ENCODE measurements around the gene PTGS1.
"Not testable (repeated sequence)": the region's sequence is repeated elsewhere in the genome, so short reads cannot be mapped to it uniquely, and the experiment has no call there.

PTGS1 gene

DNA sequence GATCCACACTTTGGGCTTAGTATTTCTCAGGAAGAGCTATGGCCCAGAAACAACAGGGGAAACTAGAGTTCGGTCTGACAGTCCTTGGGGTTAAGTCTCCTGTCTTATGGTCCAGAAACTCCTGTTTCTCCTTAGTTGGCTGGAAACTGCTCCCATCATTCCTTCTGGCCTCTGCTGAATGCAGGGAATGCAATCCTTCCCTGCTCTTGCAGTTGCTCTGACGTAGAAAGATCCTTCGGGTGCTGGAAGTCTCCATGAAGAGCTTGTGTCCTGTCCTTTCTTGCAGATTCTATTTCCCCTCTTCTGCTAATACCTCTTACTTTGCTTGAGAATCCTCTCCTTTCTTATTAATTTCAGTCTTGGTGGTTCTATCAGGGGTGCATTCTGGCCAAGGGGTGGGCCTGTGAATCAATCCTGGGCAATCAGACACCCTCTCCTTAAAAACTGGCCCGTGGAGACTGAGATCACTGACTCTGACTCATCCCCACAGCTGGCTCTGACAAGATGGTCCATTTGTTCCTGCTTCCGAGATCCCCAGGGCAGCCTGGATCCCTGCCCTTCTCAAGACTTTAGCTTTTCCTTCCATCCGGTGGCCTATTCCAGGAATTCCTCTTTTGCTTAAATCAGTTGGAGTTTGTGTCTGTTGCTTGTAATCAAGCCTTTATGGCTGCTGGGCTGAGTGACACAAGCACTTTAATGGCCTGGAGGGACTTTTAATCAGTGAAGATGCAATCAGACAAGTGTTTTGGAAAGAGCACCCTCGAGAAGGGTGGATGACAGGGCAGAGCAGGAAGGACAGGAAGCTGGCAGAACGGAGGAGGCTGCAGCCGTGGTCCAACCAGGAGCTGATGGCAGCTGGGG, 23.7 kb downstream of the PTGS1 start:
- Histone ChIP-seq H3K4me3 (ENCODE audit: low read length) (no peak overlapping the region), H3K9ac (ENCODE audit: low read length) (no peak overlapping the region)

DNA sequence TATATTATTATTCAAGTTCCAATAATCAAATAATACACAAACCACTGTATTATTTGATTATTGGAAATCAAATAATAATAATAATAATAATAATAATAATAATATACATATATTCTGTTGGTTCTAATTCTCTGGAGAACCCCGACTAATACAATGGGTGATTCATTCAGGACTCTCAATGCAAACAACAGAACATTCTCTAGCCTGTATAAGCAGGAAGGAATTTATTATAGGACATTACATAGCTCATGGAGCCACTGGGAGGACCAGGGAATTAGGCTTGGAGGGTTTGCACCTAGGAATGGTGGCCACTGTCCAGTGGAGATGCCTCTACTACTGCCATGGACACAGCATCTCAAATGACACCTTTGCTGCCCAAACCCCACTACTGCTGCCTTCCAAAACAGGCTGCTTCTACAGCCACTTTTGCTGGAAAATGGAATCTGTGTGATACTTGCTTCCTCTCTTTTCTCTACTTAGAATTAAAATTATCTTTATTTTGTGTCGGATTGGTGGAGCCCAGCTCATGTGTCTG, 25.9 kb downstream of the PTGS1 start:
- Histone ChIP-seq H3K27me3 (ENCODE audit: control insufficient read depth, insufficient read depth, low read length) (no peaks in the 10 kb centered on the region), H3K36me3 (ENCODE audit: control insufficient read depth, insufficient read depth, low read length) (no peaks in the 10 kb centered on the region), H3K9ac (ENCODE audit: low read length) (no peak overlapping the region), H3K4me3 (ENCODE audit: low read length) (no peak overlapping the region), H3K9me3 (ENCODE audit: control insufficient read depth, low read length) (no peaks in the 10 kb centered on the region), H3K4me1 (ENCODE audit: control insufficient read depth, insufficient read depth, low read length) (peaks cover 3% of the 10 kb centered on the region)

More for the DNA sequence above, 23.7 kb downstream of the PTGS1 start:
- no peaks in the 10 kb centered on the region for H3K27me3 ChIP-seq (ENCODE audit: control insufficient read depth, insufficient read depth, low read length)
- H3K9me3 ChIP-seq (ENCODE audit: control insufficient read depth, low read length) = no peaks in the 10 kb centered on the region
- H3K4me1 ChIP-seq (ENCODE audit: control insufficient read depth, insufficient read depth, low read length) = peaks cover 3% of the 10 kb centered on the region
- no peaks in the 10 kb centered on the region for H3K36me3 ChIP-seq (ENCODE audit: control insufficient read depth, insufficient read depth, low read length)

DNA sequence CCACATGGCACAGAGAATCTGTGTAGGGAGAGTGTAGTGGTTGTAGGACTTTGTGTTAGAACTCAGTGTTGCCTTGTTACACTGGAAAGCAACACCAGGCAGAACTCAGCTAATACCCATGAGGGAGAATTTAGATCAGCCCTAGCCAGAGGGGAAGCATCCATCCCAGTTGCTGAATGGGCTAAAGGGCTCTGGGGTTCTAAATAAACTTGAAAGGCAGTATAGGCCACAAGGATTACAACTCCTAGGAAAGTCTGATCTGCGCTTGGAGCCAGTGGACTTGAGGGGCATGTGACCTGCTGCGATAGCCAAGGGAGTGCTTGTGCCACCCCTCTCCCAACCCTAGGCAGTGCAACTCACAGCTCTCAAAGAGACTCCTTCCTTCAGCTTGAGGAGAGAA, 26.9 kb downstream of the PTGS1 start:
- Histone ChIP-seq H3K36me3 (ENCODE audit: control insufficient read depth, insufficient read depth, low read length) (no peaks in the 10 kb centered on the region), H3K27me3 (ENCODE audit: control insufficient read depth, insufficient read depth, low read length) (no peaks in the 10 kb centered on the region), H3K4me3 (ENCODE audit: low read length) (no peak overlapping the region), H3K9me3 (ENCODE audit: control insufficient read depth, low read length) (no peaks in the 10 kb centered on the region), H3K9ac (ENCODE audit: low read length) (no peak overlapping the region), H3K4me1 (ENCODE audit: control insufficient read depth, insufficient read depth, low read length) (peaks cover 3% of the 10 kb centered on the region)

DNA sequence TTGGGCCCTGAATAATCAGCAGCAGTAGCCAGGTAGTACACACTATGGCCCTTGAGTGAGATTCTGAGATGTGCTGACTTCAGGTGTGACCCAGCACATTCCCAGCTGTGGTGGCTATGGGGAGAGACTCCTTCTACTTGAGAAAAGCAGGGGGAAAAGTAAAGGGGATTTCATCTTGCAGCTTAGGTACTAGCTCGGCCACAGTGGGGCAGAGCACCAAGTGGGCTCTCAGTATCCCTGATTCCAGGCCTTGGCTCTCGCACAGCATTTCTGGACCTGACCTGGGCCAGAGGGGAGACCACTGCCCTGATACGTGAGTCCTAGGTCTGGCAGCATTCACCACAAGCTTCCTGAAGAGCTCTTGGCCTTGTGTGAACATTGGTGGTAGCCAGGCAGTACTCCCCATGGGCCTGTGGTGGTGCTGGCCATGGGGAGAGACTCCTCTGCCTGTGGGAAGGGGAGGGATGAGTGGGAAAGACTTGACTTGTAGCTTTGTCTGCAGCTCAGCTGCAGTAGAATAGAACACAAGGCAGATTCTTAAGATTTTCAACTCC, 27.6 kb downstream of the PTGS1 start:
- Histone ChIP-seq H3K36me3 (ENCODE audit: control insufficient read depth, insufficient read depth, low read length) (no peaks in the 10 kb centered on the region), H3K4me1 (ENCODE audit: control insufficient read depth, insufficient read depth, low read length) (peaks cover 3% of the 10 kb centered on the region), H3K4me3 (ENCODE audit: low read length) (no peak overlapping the region), H3K9ac (ENCODE audit: low read length) (no peak overlapping the region), H3K9me3 (ENCODE audit: control insufficient read depth, low read length) (no peaks in the 10 kb centered on the region), H3K27me3 (ENCODE audit: control insufficient read depth, insufficient read depth, low read length) (no peaks in the 10 kb centered on the region)

DNA sequence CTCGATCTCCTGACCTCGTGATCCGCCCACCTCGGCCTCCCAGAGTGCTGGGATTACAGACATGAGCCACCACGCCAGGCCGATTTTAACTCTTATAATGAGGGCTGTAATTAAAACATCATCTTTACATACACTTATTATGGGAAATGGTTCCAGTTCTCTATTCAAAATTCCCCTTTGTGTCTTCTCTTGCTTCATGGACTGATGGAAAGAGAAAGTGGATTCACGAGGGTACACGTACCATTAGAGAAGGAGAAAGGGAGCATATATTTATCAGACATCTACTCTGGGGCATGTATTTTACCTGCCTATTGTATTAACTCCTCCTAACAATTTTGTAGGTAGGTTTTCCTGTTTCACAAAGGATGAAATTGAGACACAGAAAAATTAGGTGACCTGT, 31.1 kb downstream of the PTGS1 start:
- Histone ChIP-seq H3K36me3 (ENCODE audit: control insufficient read depth, insufficient read depth, low read length) (no peaks in the 10 kb centered on the region), H3K27me3 (ENCODE audit: control insufficient read depth, insufficient read depth, low read length) (no peaks in the 10 kb centered on the region), H3K9me3 (ENCODE audit: control insufficient read depth, low read length) (no peaks in the 10 kb centered on the region), H3K9ac (ENCODE audit: low read length) (no peak overlapping the region), H3K4me3 (ENCODE audit: low read length) (no peak overlapping the region), H3K4me1 (ENCODE audit: control insufficient read depth, insufficient read depth, low read length) (no peaks in the 10 kb centered on the region)

DNA sequence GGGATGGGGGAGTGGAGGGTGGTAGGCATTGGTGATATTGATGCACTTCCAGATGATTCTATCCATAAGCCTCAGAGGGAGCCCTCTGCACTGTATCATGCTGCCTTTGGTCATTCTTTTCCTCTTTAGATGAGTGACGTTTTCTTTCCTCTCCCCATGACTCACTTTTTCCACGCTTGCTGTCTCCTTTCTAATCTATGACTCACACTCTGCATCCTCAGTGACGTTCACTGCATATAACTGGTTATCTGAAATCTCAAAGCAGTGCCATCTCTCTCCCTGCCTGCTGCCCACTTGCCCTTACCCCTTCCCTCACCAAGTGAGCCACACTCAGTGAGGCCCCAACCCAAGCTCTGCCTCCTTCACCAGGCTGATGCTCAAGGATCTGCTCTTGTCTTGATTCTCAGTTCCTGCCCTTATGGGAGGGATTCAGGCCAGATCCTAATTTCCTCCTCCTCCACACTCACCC, 31.6 kb downstream of the PTGS1 start:
- no peaks in the 10 kb centered on the region for H3K36me3 ChIP-seq (ENCODE audit: control insufficient read depth, insufficient read depth, low read length)
- no peaks in the 10 kb centered on the region for H3K4me1 ChIP-seq (ENCODE audit: control insufficient read depth, insufficient read depth, low read length)
- no peak overlapping the region for H3K9ac ChIP-seq (ENCODE audit: low read length)
- H3K9me3 ChIP-seq (ENCODE audit: control insufficient read depth, low read length) = no peaks in the 10 kb centered on the region
- H3K27me3 ChIP-seq (ENCODE audit: control insufficient read depth, insufficient read depth, low read length) = no peaks in the 10 kb centered on the region
- H3K4me3 ChIP-seq (ENCODE audit: low read length) = no peak overlapping the region

DNA sequence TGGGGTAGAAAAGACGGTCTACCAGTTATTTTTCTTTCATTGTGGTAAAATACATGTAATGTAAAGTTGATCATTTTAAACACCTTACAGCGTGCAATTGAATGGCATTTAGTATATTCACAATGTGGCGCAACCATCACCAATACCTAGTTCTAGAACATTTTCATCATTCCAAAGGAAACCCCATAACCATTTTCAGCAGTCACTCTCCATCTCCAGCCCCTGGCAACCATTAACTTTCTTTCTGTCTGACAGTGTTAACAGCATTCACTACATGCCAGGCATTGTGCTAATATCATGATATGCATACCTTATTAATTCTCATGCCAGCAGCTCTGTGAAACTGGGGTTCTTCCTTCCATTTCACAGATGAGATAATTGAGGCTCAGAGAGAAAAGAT, 32.0 kb downstream of the PTGS1 start:
- Histone ChIP-seq H3K4me1 (ENCODE audit: control insufficient read depth, insufficient read depth, low read length) (no peaks in the 10 kb centered on the region), H3K4me3 (ENCODE audit: low read length) (no peak overlapping the region), H3K9ac (ENCODE audit: low read length) (no peak overlapping the region), H3K27me3 (ENCODE audit: control insufficient read depth, insufficient read depth, low read length) (no peaks in the 10 kb centered on the region), H3K36me3 (ENCODE audit: control insufficient read depth, insufficient read depth, low read length) (no peaks in the 10 kb centered on the region), H3K9me3 (ENCODE audit: control insufficient read depth, low read length) (no peaks in the 10 kb centered on the region)

DNA sequence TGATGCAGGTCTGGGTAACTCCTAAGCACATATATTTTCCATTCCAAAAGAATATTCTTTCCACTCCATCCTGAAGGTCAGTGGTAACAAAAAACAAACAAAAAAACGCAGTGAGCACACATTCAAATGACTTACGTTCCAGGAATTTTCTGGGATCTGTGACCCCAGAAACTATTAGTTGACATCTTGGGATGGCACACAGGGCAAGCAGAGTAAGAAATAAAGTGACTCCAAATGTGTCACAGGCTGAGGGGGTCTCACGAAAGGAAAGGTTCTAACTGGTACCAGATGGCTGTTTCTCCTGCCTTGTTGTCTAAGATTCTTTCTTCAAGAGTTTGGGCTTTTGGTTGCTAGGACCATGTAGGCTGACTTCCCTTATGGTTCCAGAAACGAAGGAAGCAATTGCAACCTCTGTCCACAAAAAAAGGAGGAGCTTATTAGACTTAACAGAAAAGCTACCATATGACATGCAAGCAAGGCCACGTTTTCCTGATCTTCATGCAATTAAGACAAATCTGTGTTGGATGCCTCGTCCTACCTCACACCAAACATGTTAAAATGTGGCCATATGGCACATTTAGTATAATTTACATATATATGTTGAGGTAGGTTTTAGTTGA, 32.7 kb downstream of the PTGS1 start:
- Histone ChIP-seq H3K9me3 (ENCODE audit: control insufficient read depth, low read length) (no peaks in the 10 kb centered on the region), H3K36me3 (ENCODE audit: control insufficient read depth, insufficient read depth, low read length) (no peaks in the 10 kb centered on the region), H3K4me3 (ENCODE audit: low read length) (no peak overlapping the region), H3K27me3 (ENCODE audit: control insufficient read depth, insufficient read depth, low read length) (no peaks in the 10 kb centered on the region), H3K9ac (ENCODE audit: low read length) (no peak overlapping the region), H3K4me1 (ENCODE audit: control insufficient read depth, insufficient read depth, low read length) (no peaks in the 10 kb centered on the region)

DNA sequence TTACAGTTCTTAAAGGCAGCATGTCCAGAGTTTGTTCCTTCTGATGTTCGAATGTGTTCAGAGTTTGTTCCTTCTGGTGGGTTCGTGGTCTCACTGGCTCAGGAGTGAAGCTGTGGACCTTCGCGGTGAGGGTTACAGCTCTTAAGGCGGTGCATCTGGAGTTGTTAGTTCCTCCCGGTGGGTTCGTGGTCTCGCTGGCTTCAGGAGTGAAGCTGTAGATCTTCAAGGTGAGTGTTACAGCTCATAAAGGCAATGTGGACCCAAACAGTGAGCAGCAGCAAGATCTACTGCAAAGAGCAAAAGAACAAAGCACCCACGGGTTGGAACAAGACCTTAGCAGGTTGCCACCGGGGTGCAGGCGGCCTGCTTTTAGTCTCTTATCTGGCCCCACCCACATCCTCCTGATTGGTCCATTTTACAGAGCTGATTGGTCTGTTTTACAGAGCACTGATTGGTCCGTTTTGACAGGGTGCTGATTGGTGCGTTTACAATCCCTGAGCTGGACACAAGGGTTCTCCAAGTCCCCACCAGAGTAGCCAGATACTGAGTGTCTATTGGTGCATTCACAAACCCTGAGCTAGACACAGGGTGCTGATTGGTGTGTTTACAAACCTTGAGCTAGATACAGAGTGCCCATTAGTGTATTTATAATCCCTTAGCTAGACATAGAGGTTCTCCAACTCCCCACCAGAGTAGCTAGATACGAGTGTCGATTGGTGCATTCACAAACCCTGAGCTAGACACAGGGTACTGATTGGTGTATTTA, 34.7 kb downstream of the PTGS1 start:
- H3K4me1 ChIP-seq (ENCODE audit: control insufficient read depth, insufficient read depth, low read length); H3K36me3 ChIP-seq (ENCODE audit: control insufficient read depth, insufficient read depth, low read length); H3K4me3 ChIP-seq (ENCODE audit: low read length); H3K9me3 ChIP-seq (ENCODE audit: control insufficient read depth, low read length); H3K9ac ChIP-seq (ENCODE audit: low read length); H3K27me3 ChIP-seq (ENCODE audit: control insufficient read depth, insufficient read depth, low read length): not testable (repeated sequence)

DNA sequence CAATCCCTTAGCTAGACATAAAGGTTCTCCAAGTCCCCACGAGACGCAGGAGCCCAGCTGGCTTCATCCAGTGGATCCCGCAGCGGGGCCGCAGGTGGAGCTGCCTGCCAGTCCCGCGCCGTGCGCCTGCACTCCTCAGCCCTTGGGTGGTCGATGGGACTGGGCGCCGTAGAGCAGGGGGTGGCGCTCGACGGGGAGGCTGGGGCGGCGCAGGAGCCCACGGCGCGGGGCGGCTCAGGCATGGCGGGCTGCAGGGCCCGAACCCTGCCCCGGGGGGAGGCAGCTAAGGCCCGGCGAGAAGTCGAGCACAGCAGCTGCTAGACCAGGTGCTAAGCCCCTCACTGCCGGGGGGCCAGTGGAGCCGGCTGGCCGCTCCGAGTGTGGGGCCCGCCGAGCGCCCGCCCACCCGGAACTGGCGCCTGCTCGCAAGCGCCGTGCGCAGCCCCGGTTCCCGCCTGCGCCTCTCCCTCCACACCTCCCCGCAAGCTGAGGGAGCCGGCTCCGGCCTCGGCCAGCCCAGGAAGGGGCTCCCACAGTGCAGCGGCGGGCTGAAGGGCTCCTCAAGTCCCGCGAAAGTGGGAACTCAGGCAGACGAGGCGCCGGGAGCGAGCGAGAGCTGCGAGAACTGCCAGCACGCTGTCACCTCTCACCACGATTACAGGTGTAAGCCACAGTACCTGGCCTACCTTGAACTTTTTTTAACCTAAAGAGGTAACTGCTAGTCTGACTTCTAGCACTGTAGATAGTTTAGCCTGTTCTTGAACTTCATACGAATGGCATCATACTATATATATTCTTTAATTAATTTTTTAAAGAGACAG, 35.5 kb downstream of the PTGS1 start:
- Histone ChIP-seq H3K36me3 (ENCODE audit: control insufficient read depth, insufficient read depth, low read length) (no peaks in the 10 kb centered on the region), H3K27me3 (ENCODE audit: control insufficient read depth, insufficient read depth, low read length) (no peaks in the 10 kb centered on the region), H3K4me1 (ENCODE audit: control insufficient read depth, insufficient read depth, low read length) (no peaks in the 10 kb centered on the region), H3K9ac (ENCODE audit: low read length) (no peak overlapping the region), H3K4me3 (ENCODE audit: low read length) (no peak overlapping the region), H3K9me3 (ENCODE audit: control insufficient read depth, low read length) (no peaks in the 10 kb centered on the region)

DNA sequence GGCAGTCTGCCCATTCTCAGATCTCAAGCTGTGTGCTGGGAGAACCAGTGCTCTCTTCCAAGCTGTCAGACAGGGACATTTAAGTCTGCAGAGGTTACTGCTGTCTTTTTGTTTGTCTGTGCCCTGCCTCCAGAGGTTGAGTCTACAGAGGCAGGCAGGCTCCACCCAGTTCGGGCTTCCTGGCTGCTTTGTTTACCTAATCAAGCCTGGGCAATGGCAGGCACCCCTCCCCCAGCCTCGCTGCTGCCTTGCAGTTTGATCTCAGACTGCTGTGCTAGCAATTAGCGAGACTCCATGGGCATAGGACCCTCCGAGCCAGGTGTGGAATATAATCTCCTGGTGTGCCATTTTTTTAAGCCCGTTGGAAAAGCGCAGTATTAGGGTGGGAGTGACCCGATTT, 43.3 kb downstream of the PTGS1 start:
- H3K27me3 ChIP-seq (ENCODE audit: control insufficient read depth, insufficient read depth, low read length); H3K4me3 ChIP-seq (ENCODE audit: low read length); H3K36me3 ChIP-seq (ENCODE audit: control insufficient read depth, insufficient read depth, low read length); H3K9me3 ChIP-seq (ENCODE audit: control insufficient read depth, low read length); H3K9ac ChIP-seq (ENCODE audit: low read length); H3K4me1 ChIP-seq (ENCODE audit: control insufficient read depth, insufficient read depth, low read length): not testable (repeated sequence)

All from mucosa of stomach (tissue), 1 donor.